Measurements from ENCODE around the gene CDC34.
A peak's percentile ranks its signal among the peaks of the same experiment; 100 is the strongest.

Gene CDC34

GRCh38 chr19:524062-524674, 7.4 kb upstream of the CDC34 start:
- no peak for DNase-seq

- no peak for DNase-seq
Observed at GRCh38 chr19:525029-525428, 6.5 kb upstream of the CDC34 start.

GRCh38 chr19:525857-526419, 5.6 kb upstream of the CDC34 start:
- DNase-seq, result no peak

- no peak for DNase-seq
Observed at GRCh38 chr19:530134-531008, 1.2 kb upstream of the CDC34 start.

- peak; percentile 53 for DNase-seq
Observed at GRCh38 chr19:531009-531752, 379 bp upstream of the CDC34 start.

- DNase-seq, result peak; percentile 60
Observed at GRCh38 chr19:532561-533363, 1.2 kb downstream of the CDC34 start.

- no peak for DNase-seq
Observed at GRCh38 chr19:533364-534058, 2.0 kb downstream of the CDC34 start.

GRCh38 chr19:534088-534487, 2.5 kb downstream of the CDC34 start:
- no peak for DNase-seq

- no peak for DNase-seq
Observed at GRCh38 chr19:535017-535835, 3.7 kb downstream of the CDC34 start.

- DNase-seq, result no peak
Observed at GRCh38 chr19:536031-536880, 4.7 kb downstream of the CDC34 start.

- no peak for DNase-seq
Observed at GRCh38 chr19:536881-537404, 5.4 kb downstream of the CDC34 start.

GRCh38 chr19:538641-539428, 7.3 kb downstream of the CDC34 start:
- DNase-seq, result no peak

GRCh38 chr19:539429-540030, 8.0 kb downstream of the CDC34 start:
- no peak for DNase-seq

- DNase-seq, result no peak
Observed at GRCh38 chr19:540867-541637, 9.5 kb downstream of the CDC34 start.

- no peak for DNase-seq
Observed at GRCh38 chr19:541699-542098, 10.1 kb downstream of the CDC34 start.

- DNase-seq, result no peak
Observed at GRCh38 chr19:542173-542866, 10.8 kb downstream of the CDC34 start.
